ENCODE data around the gene SUMF1.

- no peak for TF ChIP-seq POLR2AphosphoS5 (IDR thresholded peaks at IDR 0.05)
- TF ChIP-seq, protein P1, sequence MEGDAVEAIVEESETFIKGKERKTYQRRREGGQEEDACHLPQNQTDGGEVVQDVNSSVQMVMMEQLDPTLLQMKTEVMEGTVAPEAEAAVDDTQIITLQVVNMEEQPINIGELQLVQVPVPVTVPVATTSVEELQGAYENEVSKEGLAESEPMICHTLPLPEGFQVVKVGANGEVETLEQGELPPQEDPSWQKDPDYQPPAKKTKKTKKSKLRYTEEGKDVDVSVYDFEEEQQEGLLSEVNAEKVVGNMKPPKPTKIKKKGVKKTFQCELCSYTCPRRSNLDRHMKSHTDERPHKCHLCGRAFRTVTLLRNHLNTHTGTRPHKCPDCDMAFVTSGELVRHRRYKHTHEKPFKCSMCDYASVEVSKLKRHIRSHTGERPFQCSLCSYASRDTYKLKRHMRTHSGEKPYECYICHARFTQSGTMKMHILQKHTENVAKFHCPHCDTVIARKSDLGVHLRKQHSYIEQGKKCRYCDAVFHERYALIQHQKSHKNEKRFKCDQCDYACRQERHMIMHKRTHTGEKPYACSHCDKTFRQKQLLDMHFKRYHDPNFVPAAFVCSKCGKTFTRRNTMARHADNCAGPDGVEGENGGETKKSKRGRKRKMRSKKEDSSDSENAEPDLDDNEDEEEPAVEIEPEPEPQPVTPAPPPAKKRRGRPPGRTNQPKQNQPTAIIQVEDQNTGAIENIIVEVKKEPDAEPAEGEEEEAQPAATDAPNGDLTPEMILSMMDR (IDR thresholded peaks at IDR 0.05) = no peak
Measured at GRCh38 chr3:4458961-4459360, 8.1 kb downstream of the SUMF1 start.

Data from stomach (tissue), 4 donors.